Common myeloid progenitor, CD34-positive (primary cell): Measurements from ENCODE around the gene ZC3H13.
"Not testable (repeated sequence)": the region's sequence is repeated elsewhere in the genome, so short reads cannot be mapped to it uniquely, and the experiment has no call there.

ENCODE experiments used
- CTCF ChIA-PET: fragments of 350-600 bp; sonication (Branson Sonifier 250); formaldehyde crosslinking; loops from one replicate; lab custom pipeline; 2021; ENCODE audit warnings: antibody characterized with exemption; lab: Charles Lee
- POLR2A ChIA-PET: fragments of 350-600 bp; sonication (Branson Sonifier 250); formaldehyde crosslinking; loops from one replicate; lab custom pipeline; 2021; ENCODE audit warnings: antibody characterized with exemption; lab: Charles Lee
- DNase-seq, 3 donors: peaks; one replicate each; pipeline versions ENCODE4 v3.0.0 to v3.0.0-alpha.2; 2013
- H3K27ac ChIP-seq, 2 experiments: 1 replicate in 1 of 2; 2 replicates in 1 of 2; pipeline ENCODE4 v1.7.0; 2013; ENCODE audit warnings: inconsistent platforms in 2 of 2, low read length in 2 of 2, mild to moderate bottlenecking in 2 of 2, low read depth in 1 of 2, moderate library complexity in 1 of 2; ENCODE audit not compliant: severe bottlenecking in 2 of 2, insufficient read depth in 1 of 2, poor library complexity in 1 of 2
- H3K27me3 ChIP-seq, 5 experiments: replicated peaks in 2 of 5; 1 replicate in 3 of 5; 2 replicates in 2 of 5; pipeline versions ENCODE4 v1.6.1 to v1.7.0; 2013; ENCODE audit warnings: low read length in 4 of 5, mild to moderate bottlenecking in 2 of 5, moderate library complexity in 2 of 5, inconsistent platforms in 1 of 5; ENCODE audit not compliant: insufficient read depth in 5 of 5, control insufficient read depth in 4 of 5
- H3K36me3 ChIP-seq, 4 experiments: 1 replicate in 2 of 4; 2 replicates in 2 of 4; pipeline versions ENCODE4 v1.6.1 to v1.7.0; 2013; ENCODE audit warnings: low read length in 3 of 4, control low read depth in 1 of 4, mild to moderate bottlenecking in 1 of 4; ENCODE audit not compliant: control insufficient read depth in 4 of 4, insufficient read depth in 4 of 4
- H3K4me1 ChIP-seq, 4 experiments: 1 replicate in 3 of 4; 2 replicates in 1 of 4; pipeline versions ENCODE4 v1.6.1 to v1.7.1; 2013; ENCODE audit warnings: low read length in 3 of 4, mild to moderate bottlenecking in 3 of 4, control low read depth in 1 of 4, inconsistent platforms in 1 of 4, moderate library complexity in 1 of 4; ENCODE audit not compliant: control insufficient read depth in 4 of 4, insufficient read depth in 4 of 4; ENCODE audit errors: control extremely low read depth in 1 of 4
- H3K4me3 ChIP-seq, 7 experiments: 1 replicate in 4 of 7; 2 replicates in 3 of 7; pipeline versions ENCODE4 v1.5.1 to v1.7.0; 2013; ENCODE audit warnings: mild to moderate bottlenecking in 7 of 7, low read length in 6 of 7, moderate library complexity in 6 of 7, inconsistent platforms in 2 of 7, low read depth in 2 of 7, control low read depth in 1 of 7; ENCODE audit not compliant: insufficient read depth in 4 of 7, control insufficient read depth in 1 of 7; ENCODE audit errors: extremely low read depth in 1 of 7
- H3K9me3 ChIP-seq, 5 experiments: 1 replicate in 4 of 5; 2 replicates in 1 of 5; pipeline versions ENCODE4 v1.6.1 to v1.7.1; 2013; ENCODE audit warnings: low read length in 4 of 5, mild to moderate bottlenecking in 2 of 5, inconsistent platforms in 1 of 5, low read depth in 1 of 5, moderate library complexity in 1 of 5; ENCODE audit not compliant: control insufficient read depth in 4 of 5, insufficient read depth in 2 of 5; ENCODE audit errors: control extremely low read depth in 1 of 5
- WGBS: methylation state at CpG from one replicate; pipeline ENCODE4 v1.1.5; 2013; ENCODE audit not compliant: insufficient coverage; 5-methylcytosine and 5-hydroxymethylcytosine counted together

Gene ZC3H13

GRCh38 chr13:45995245-45995644 is 57.3 kb downstream of the ZC3H13 start:
- Histone ChIP-seq H3K36me3 (peaks cover 3 to 30% (median 19%) of the 10 kb centered on the region in 4 experiments), H3K4me1 (no peaks in the 10 kb centered on the region), H3K4me3 (no peak overlapping the region), H3K9me3 (no peaks in the 10 kb centered on the region), H3K27me3 (no peaks in the 10 kb centered on the region), H3K27ac (no peak overlapping the region)
- no CpG with 5 or more reads among the region's 1 CpG for WGBS
- no peak for DNase-seq
- CTCF ChIA-PET, result interaction anchor here (1.5 kb wide), 1 partner anchor 149 kb away, joined by 3 read pairs; no protein-coding TSS in a partner anchor
- POLR2A ChIA-PET, result no interaction called here

GRCh38 chr13:45994752-45995151 is 57.8 kb downstream of the ZC3H13 start:
- H3K9me3 ChIP-seq, result no peaks in the 10 kb centered on the region
- ChIA-PET CTCF (interaction anchor here (1.2 to 1.5 kb wide), 2 partner anchors 14 to 150 kb away, joined by 3 read pairs; no protein-coding TSS in a partner anchor), POLR2A (no interaction called here)
- no peak overlapping the region for H3K27ac ChIP-seq
- no peak overlapping the region for H3K4me3 ChIP-seq
- whole genome bisulfite sequencing, result 100% methylated on average over 1 of the region's 2 CpGs
- no peak for DNase-seq
- peaks cover 3 to 25% (median 16%) of the 10 kb centered on the region in 4 experiments for H3K36me3 ChIP-seq
- no peaks in the 10 kb centered on the region for H3K27me3 ChIP-seq
- no peaks in the 10 kb centered on the region for H3K4me1 ChIP-seq

- Histone ChIP-seq H3K36me3 (peaks cover 16 to 47% (median 34%) of the 10 kb centered on the region in 4 experiments), H3K27ac (no peak overlapping the region), H3K4me3 (no peak overlapping the region), H3K4me1 (no peaks in the 10 kb centered on the region), H3K9me3 (no peaks in the 10 kb centered on the region), H3K27me3 (no peaks in the 10 kb centered on the region)
- ChIA-PET CTCF (no interaction called here), POLR2A (no interaction called here)
- no peak for DNase-seq
These were observed 62.9 kb downstream of the ZC3H13 start for GRCh38 chr13:45989607-45990006.

GRCh38 chr13:45981127-45981526 is 71.4 kb downstream of the ZC3H13 start:
- H3K4me3 ChIP-seq, POLR2A ChIA-PET, H3K9me3 ChIP-seq, H3K4me1 ChIP-seq, DNase-seq, CTCF ChIA-PET, H3K27me3 ChIP-seq, H3K27ac ChIP-seq: not testable (repeated sequence)
- WGBS, result no CpG with 5 or more reads among the region's 2 CpGs
- peaks cover 16 to 49% (median 32%) of the 10 kb centered on the region in 4 experiments for H3K36me3 ChIP-seq

GRCh38 chr13:45975337-45975736 is 77.2 kb downstream of the ZC3H13 start:
- no peaks in the 10 kb centered on the region for H3K4me1 ChIP-seq
- 96% methylated on average over 25 of the region's 29 CpGs for WGBS
- no peak overlapping the region for H3K4me3 ChIP-seq
- H3K9me3 ChIP-seq, result no peaks in the 10 kb centered on the region
- H3K27me3 ChIP-seq, result no peaks in the 10 kb centered on the region
- H3K27ac ChIP-seq, result no peak overlapping the region
- POLR2A ChIA-PET, result no interaction called here
- CTCF ChIA-PET, result no interaction called here
- H3K36me3 ChIP-seq, result peaks cover 15 to 60% (median 44%) of the 10 kb centered on the region in 4 experiments
- DNase-seq, result no peak

- H3K9me3 ChIP-seq, result no peaks in the 10 kb centered on the region
- no peak for DNase-seq
- 83% methylated on average over 1 of the region's 2 CpGs for WGBS
- no peaks in the 10 kb centered on the region for H3K27me3 ChIP-seq
- H3K4me1 ChIP-seq, result no peaks in the 10 kb centered on the region
- no peak overlapping the region for H3K4me3 ChIP-seq
- ChIA-PET POLR2A (no interaction called here), CTCF (no interaction called here)
- H3K36me3 ChIP-seq, result peaks cover 15 to 65% (median 47%) of the 10 kb centered on the region in 4 experiments
- no peak overlapping the region for H3K27ac ChIP-seq
These were observed 78.0 kb downstream of the ZC3H13 start for GRCh38 chr13:45974500-45974899.

- no peak overlapping the region for H3K4me3 ChIP-seq
- no peaks in the 10 kb centered on the region for H3K27me3 ChIP-seq
- peaks cover 27 to 80% (median 44%) of the 10 kb centered on the region in 4 experiments for H3K36me3 ChIP-seq
- no peak for DNase-seq
- no peak overlapping the region for H3K27ac ChIP-seq
- ChIA-PET POLR2A (no interaction called here), CTCF (no interaction called here)
- no peaks in the 10 kb centered on the region for H3K9me3 ChIP-seq
- H3K4me1 ChIP-seq, result no peaks in the 10 kb centered on the region
- WGBS, result 98% methylated on average over 15 of the region's 16 CpGs
These were observed 85.0 kb downstream of the ZC3H13 start for GRCh38 chr13:45967589-45967988.
